Measurements from ENCODE around the gene CPED1.
"Not testable (repeated sequence)": the region's sequence is repeated elsewhere in the genome, so short reads cannot be mapped to it uniquely, and the experiment has no call there.

Gene CPED1

DNA sequence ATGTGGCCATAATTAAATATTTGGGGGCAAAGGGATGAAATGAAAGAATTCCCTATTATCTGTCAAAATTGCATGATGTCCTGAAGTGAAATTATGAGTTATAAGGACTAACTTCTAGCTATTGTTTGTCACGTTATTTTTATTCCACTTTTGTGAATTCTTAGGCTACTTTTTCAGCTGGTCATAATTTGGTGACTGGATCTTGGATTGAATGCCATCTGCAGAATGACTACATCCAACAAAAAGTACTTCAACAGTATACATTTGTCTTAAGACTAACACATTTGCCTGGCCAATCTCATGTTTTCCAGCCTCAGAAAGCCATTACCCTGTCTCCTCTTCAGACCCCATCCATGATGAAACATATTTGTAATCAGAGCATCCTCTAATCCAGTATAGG is 292.1 kb downstream of the CPED1 start:
- Histone ChIP-seq H3K27me3 (ENCODE audit: insufficient read depth, low read length) (no peaks in the 10 kb centered on the region), H3K4me3 (ENCODE audit: low read depth, low read length) (no peak overlapping the region), H3K79me2 (ENCODE audit: control insufficient read depth, insufficient read depth, low read length, unreplicated experiment) (no peaks in the 10 kb centered on the region), H3K4me1 (ENCODE audit: control insufficient read depth, insufficient read depth, low read length, unreplicated experiment) (peaks cover 18% of the 10 kb centered on the region), H2AFZ (ENCODE audit: low read length, unreplicated experiment) (no peak overlapping the region), H3K36me3 (ENCODE audit: insufficient read depth, low read length) (peaks cover 5% of the 10 kb centered on the region; the same call in 1 of the 2 replicates), H3K27ac (ENCODE audit: low read depth, low read length) (no peak overlapping the region)

DNA sequence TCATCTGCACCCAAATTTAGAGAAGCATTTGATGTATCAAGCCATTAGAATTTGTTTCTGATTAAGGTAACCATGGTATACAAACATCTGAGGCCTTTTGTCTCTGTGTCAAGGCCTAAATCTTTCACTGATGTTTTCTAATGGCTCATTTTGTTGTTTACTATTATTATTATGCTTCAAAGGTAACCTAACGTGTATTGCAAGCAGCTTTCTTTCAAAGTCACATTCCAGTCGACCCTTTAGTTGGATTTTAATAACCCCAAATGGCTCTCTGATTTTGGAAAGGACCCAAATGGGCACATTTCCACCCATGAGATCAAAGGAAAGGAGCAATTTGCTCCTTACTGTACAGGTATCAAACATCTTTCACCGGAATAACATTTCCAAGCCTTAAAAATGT is 293.6 kb downstream of the CPED1 start:
- H3K79me2 ChIP-seq (ENCODE audit: control insufficient read depth, insufficient read depth, low read length, unreplicated experiment) = no peaks in the 10 kb centered on the region
- H3K4me1 ChIP-seq (ENCODE audit: control insufficient read depth, insufficient read depth, low read length, unreplicated experiment) = peaks cover 19% of the 10 kb centered on the region
- H2AFZ ChIP-seq (ENCODE audit: low read length, unreplicated experiment) = no peak overlapping the region
- H3K4me3 ChIP-seq (ENCODE audit: low read depth, low read length) = no peak overlapping the region
- peaks cover 8% of the 10 kb centered on the region; the same call in 1 of the 2 replicates for H3K36me3 ChIP-seq (ENCODE audit: insufficient read depth, low read length)
- H3K27me3 ChIP-seq (ENCODE audit: insufficient read depth, low read length) = no peaks in the 10 kb centered on the region
- H3K27ac ChIP-seq (ENCODE audit: low read depth, low read length) = no peak overlapping the region

DNA sequence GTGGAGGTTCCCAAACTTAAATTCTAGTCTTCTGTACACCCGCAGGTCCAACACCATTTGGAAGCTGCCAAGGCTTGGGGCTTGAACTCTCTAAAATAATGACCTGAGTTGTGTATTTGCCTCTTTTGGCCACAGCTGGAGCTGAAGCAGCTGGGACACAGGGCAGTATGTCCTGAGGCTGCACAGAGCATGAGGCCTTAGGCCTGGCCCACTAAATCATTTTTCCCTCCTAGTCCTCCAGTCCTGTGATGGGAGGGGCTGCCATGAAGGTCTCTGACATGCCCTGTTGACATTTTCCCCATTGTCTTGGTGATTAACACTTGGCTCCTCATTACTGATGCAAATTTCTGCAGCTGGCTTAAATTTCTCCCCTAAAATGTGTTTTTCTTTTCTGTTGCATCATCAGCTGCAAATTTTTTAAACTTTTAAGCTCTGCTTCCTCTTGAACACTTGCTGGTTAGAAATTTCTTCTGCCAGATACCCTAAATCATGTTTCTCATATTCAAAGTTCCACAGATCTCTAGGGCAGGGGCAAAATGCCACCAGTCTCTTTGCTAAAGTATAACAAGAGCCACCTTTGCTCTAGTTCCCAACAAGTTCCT is 296.7 kb downstream of the CPED1 start:
- H3K36me3 ChIP-seq (ENCODE audit: insufficient read depth, low read length) = peaks cover 8% of the 10 kb centered on the region; the same call in 1 of the 2 replicates
- H3K27me3 ChIP-seq (ENCODE audit: insufficient read depth, low read length) = no peaks in the 10 kb centered on the region
- H3K27ac ChIP-seq (ENCODE audit: low read depth, low read length) = no peak overlapping the region
- H3K4me1 ChIP-seq (ENCODE audit: control insufficient read depth, insufficient read depth, low read length, unreplicated experiment) = peaks cover 17% of the 10 kb centered on the region
- no peaks in the 10 kb centered on the region for H3K79me2 ChIP-seq (ENCODE audit: control insufficient read depth, insufficient read depth, low read length, unreplicated experiment)
- H3K4me3 ChIP-seq (ENCODE audit: low read depth, low read length) = no peak overlapping the region
- no peak overlapping the region for H2AFZ ChIP-seq (ENCODE audit: low read length, unreplicated experiment)

DNA sequence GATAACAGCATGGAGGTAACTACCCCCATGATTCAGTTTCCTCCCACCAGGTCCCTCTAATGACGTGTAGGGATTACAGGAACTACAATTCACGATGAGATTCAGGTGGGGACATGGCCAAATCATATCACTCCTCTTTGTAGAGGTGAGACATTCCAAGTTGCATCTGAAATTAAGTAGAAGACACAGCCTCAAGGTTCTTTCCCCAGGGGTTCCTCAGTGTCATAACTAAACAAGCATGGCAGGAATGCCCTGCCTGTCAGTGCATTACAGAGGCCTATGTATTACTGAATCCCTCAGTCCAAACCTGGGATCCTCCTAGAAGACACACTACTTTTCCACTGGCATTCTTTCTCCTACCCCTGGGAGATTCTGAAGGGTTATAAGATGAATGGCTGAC is 297.7 kb downstream of the CPED1 start:
- Histone ChIP-seq H3K4me3 (ENCODE audit: low read depth, low read length) (no peak overlapping the region), H3K4me1 (ENCODE audit: control insufficient read depth, insufficient read depth, low read length, unreplicated experiment) (peaks cover 17% of the 10 kb centered on the region), H3K27me3 (ENCODE audit: insufficient read depth, low read length) (no peaks in the 10 kb centered on the region), H3K27ac (ENCODE audit: low read depth, low read length) (no peak overlapping the region), H3K79me2 (ENCODE audit: control insufficient read depth, insufficient read depth, low read length, unreplicated experiment) (no peaks in the 10 kb centered on the region), H2AFZ (ENCODE audit: low read length, unreplicated experiment) (no peak overlapping the region), H3K36me3 (ENCODE audit: insufficient read depth, low read length) (peaks cover 3% of the 10 kb centered on the region; the same call in 1 of the 2 replicates)

DNA sequence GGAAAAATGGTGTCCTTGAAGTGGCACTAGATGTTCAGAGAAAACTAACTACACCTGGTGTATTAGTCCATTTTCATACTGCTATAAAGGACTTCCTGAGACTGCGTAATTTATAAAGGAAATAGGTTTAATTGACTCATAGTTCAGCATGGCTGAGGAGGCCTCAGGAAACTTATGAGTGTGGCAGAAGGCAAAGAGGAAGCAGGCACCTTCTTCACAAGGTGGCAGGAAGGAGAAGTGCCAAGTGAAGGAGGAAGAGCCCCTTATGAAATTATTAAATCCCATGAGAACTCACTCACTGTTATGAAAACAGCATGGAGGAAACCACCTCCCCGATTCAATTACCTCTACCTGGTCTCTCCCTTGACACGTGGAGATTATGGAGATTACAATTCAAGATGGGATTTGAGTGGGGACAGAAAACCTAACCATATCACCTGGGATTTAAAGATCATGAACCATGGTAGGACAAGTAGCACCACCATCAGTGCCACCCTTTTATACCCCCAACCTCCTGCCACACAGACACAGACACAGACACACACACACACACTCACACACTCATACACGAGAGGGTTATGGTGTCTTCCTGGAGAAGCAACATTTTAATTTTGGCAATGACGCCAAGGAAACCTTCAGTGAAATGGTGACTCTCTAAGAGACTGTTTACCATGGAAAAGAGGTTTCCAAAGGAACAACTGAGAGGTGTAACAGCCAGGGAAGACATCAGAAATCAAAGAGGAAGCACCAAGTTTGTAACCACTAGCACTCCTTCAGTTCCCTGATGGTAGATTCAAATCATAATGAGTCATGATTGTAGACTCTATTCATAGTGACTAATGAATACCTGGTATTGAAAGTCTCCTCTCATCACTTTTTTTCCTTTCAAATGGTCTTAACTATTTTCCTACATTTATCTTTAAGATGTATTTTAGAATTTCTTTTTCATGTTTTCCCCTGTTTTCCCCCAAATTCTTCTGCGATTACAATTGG is 298.5 kb downstream of the CPED1 start:
- Histone ChIP-seq H3K27me3 (ENCODE audit: insufficient read depth, low read length) (no peaks in the 10 kb centered on the region), H3K4me3 (ENCODE audit: low read depth, low read length) (no peak overlapping the region), H2AFZ (ENCODE audit: low read length, unreplicated experiment) (no peak overlapping the region), H3K79me2 (ENCODE audit: control insufficient read depth, insufficient read depth, low read length, unreplicated experiment) (no peaks in the 10 kb centered on the region), H3K36me3 (ENCODE audit: insufficient read depth, low read length) (peaks cover 3% of the 10 kb centered on the region; the same call in 1 of the 2 replicates), H3K27ac (ENCODE audit: low read depth, low read length) (no peak overlapping the region), H3K4me1 (ENCODE audit: control insufficient read depth, insufficient read depth, low read length, unreplicated experiment) (peaks cover 17% of the 10 kb centered on the region)

DNA sequence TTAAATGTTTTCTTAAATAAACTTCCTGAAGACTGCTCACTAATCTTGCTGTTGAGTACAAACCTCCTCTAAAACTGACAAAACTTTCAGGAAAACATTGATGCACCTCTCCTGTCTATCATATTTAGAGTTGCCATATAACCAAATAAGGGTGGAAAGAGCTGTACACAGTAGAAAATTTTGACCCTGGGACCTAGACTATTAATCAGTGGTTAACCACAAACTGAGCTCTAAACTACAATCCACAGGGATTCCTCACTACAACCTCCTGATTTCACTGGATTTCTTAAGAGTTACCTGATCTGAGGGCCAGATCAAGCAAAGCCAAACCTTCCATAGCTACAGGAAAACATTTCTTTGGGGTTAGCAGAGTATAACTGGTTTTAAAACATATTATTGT is 300.4 kb downstream of the CPED1 start:
- Histone ChIP-seq H3K36me3 (ENCODE audit: insufficient read depth, low read length) (0 out of 2 replicates have a peak, but pooled peaks cover 3% of the 10 kb centered on the region), H3K27ac (ENCODE audit: low read depth, low read length) (no peak overlapping the region; the same call in 1 of the 2 replicates), H3K4me1 (ENCODE audit: control insufficient read depth, insufficient read depth, low read length, unreplicated experiment) (peaks cover 17% of the 10 kb centered on the region), H3K27me3 (ENCODE audit: insufficient read depth, low read length) (no peaks in the 10 kb centered on the region), H3K4me3 (ENCODE audit: low read depth, low read length) (no peak overlapping the region), H2AFZ (ENCODE audit: low read length, unreplicated experiment) (no peak overlapping the region), H3K79me2 (ENCODE audit: control insufficient read depth, insufficient read depth, low read length, unreplicated experiment) (no peaks in the 10 kb centered on the region)

DNA sequence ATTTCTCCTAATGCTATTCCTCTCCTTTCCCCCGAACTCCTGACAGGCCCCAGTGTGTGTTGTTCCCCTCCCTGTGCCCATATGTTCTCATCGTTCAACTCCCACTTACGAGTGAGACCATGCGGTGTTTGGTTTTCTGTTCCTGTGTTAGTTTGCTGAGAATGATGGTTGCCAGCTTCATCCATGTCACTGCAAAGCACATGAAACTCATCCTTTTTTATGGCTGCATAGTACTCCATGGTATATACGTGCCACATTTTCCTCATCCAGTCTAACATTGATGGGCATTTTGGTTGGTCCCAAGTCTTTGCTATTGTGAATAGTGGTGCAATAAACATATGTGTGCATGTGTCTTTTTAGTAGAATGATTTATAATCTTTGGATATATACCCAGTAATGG is 301.4 kb downstream of the CPED1 start:
- not testable (repeated sequence) for H3K36me3 ChIP-seq (ENCODE audit: insufficient read depth, low read length); H3K27ac ChIP-seq (ENCODE audit: low read depth, low read length); H3K79me2 ChIP-seq (ENCODE audit: control insufficient read depth, insufficient read depth, low read length, unreplicated experiment); H3K4me3 ChIP-seq (ENCODE audit: low read depth, low read length); H3K27me3 ChIP-seq (ENCODE audit: insufficient read depth, low read length); H2AFZ ChIP-seq (ENCODE audit: low read length, unreplicated experiment)
- peaks cover 17% of the 10 kb centered on the region for H3K4me1 ChIP-seq (ENCODE audit: control insufficient read depth, insufficient read depth, low read length, unreplicated experiment)

DNA sequence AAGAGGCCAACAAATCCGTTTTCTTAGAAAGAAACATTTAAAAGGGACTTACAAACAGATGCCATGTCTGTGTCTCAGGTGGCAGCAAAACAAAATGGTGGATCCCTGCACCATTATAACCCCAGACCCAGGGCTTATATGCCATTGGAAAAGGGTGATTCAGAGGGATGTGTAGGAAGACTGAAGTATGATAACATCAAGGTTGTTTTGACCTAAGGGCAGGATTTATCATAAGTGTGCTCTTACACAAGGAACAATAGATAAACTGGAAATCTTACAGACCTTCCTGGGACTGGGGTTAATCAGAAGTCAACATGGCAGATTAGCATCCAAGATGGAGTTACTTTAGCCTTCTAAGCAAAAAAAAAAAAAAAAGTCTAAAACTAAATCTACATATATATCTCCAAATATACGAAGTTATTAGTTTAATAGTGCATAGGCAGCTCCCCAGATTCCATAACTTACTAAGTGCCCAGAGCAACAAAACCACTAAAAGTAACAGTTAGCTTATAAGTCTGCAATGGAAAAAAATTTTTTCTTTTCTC is 306.0 kb downstream of the CPED1 start:
- Histone ChIP-seq H3K4me3 (ENCODE audit: low read depth, low read length) (no peak overlapping the region), H3K36me3 (ENCODE audit: insufficient read depth, low read length) (no peaks in the 10 kb centered on the region), H3K27me3 (ENCODE audit: insufficient read depth, low read length) (no peaks in the 10 kb centered on the region), H3K27ac (ENCODE audit: low read depth, low read length) (no peak overlapping the region), H3K4me1 (ENCODE audit: control insufficient read depth, insufficient read depth, low read length, unreplicated experiment) (no peaks in the 10 kb centered on the region), H3K79me2 (ENCODE audit: control insufficient read depth, insufficient read depth, low read length, unreplicated experiment) (no peaks in the 10 kb centered on the region), H2AFZ (ENCODE audit: low read length, unreplicated experiment) (no peak overlapping the region)

DNA sequence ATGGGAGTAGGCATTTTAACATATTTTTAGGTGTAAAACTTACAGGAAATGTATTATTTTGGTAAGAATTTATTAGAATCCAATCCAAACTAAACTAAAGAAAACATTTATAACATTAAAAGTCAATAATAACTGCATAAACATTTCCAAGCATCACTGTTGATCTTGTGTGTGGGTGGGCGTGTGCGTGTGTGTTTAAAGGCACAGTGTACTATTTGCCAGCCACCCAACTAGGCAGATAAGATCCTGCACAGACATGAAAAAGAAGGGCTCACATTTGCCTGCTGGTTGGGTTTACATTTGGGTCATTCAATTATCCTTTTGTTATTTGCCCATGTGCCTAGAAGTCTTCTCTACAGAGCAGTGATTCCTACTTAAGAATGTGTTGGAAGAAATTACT is 309.3 kb downstream of the CPED1 start:
- no peaks in the 10 kb centered on the region for H3K79me2 ChIP-seq (ENCODE audit: control insufficient read depth, insufficient read depth, low read length, unreplicated experiment)
- no peak overlapping the region for H3K27ac ChIP-seq (ENCODE audit: low read depth, low read length)
- no peak overlapping the region for H3K4me3 ChIP-seq (ENCODE audit: low read depth, low read length)
- no peak overlapping the region for H2AFZ ChIP-seq (ENCODE audit: low read length, unreplicated experiment)
- no peaks in the 10 kb centered on the region for H3K36me3 ChIP-seq (ENCODE audit: insufficient read depth, low read length)
- peaks cover 9% of the 10 kb centered on the region for H3K4me1 ChIP-seq (ENCODE audit: control insufficient read depth, insufficient read depth, low read length, unreplicated experiment)
- H3K27me3 ChIP-seq (ENCODE audit: insufficient read depth, low read length) = no peaks in the 10 kb centered on the region

DNA sequence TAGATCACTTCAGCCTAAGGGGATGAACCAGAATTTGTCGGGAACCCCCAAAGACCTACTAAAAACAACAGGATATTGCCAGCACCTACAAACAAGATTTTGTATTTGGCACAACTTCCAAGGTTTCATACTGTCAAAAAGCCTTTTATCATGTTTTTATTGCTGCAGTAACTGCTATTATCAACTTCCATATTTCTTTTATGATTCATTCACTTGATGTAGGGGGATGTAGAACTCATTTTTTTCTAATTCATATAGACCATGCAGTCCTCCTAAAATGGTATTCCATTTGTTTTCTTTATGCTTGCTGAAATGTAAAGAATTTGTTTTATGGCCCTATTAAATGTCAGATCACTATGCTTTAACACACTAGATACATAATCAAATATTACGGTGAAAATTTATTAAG is 310.3 kb downstream of the CPED1 start:
- Histone ChIP-seq H3K27ac (ENCODE audit: low read depth, low read length) (no peak overlapping the region), H3K36me3 (ENCODE audit: insufficient read depth, low read length) (no peaks in the 10 kb centered on the region), H3K4me1 (ENCODE audit: control insufficient read depth, insufficient read depth, low read length, unreplicated experiment) (peaks cover 9% of the 10 kb centered on the region), H3K79me2 (ENCODE audit: control insufficient read depth, insufficient read depth, low read length, unreplicated experiment) (no peaks in the 10 kb centered on the region), H3K4me3 (ENCODE audit: low read depth, low read length) (no peak overlapping the region), H3K27me3 (ENCODE audit: insufficient read depth, low read length) (no peaks in the 10 kb centered on the region), H2AFZ (ENCODE audit: low read length, unreplicated experiment) (no peak overlapping the region)

Data from ACC112 (cell line).